ENCODE results near the gene CPXM2. TPM values are rescaled to one million over a fixed set of nuclear protein-coding genes. Genes with fewer than 3 reads are reported as not detected.

CPXM2 gene
- total and polyA plus RNA-seq, 5 experiments from 2014 or later: not detected

- peaks cover 21 to 52% (median 39%) of the 10 kb centered on the region in 5 donors for H3K27me3 Mint-ChIP-seq
- peaks cover 2 to 16% (median 12%) of the 10 kb centered on the region in 4 donors for H3K4me1 Mint-ChIP-seq
These were observed 22.2 kb upstream of the CPXM2 start for GRCh38 chr10:123913688-123914268.

GRCh38 chr10:123912871-123913270, 21.3 kb upstream of the CPXM2 start:
- POLR2A ChIA-PET: no interaction called here
- peaks cover 24 to 60% (median 43%) of the 10 kb centered on the region in 5 donors for H3K27me3 Mint-ChIP-seq
- ATAC-seq: no peak
- DNase-seq: no peak
- peaks cover 0 to 21% (median 2%) of the 10 kb centered on the region in 9 donors for H3K9me3 Mint-ChIP-seq
- no peak overlapping the region for H3K27ac Mint-ChIP-seq
- H3K36me3 Mint-ChIP-seq: peaks cover 0 to 7% (median 0%) of the 10 kb centered on the region in 3 donors
- H3K4me3 Mint-ChIP-seq: peak overlapping the region in 1 of 10 donors; percentile 20
- peaks cover 2 to 19% (median 12%) of the 10 kb centered on the region in 4 donors for H3K4me1 Mint-ChIP-seq

More at GRCh38 chr10:123913688-123914268, 22.2 kb upstream of the CPXM2 start:
- POLR2A ChIA-PET: no interaction called here
- Mint-ChIP-seq H3K4me3 (peak overlapping the region in 1 of 10 donors; percentile 20), H3K9me3 (peaks cover 0 to 24% (median 6%) of the 10 kb centered on the region in 9 donors), H3K36me3 (peaks cover 0 to 8% (median 0%) of the 10 kb centered on the region in 3 donors), H3K27ac (no peak overlapping the region)
- DNase-seq (no peak), ATAC-seq (no peak)

- ATAC-seq: no peak
- H3K4me1 Mint-ChIP-seq: peaks cover 2 to 24% (median 12%) of the 10 kb centered on the region in 4 donors
- no peak overlapping the region for H3K27ac Mint-ChIP-seq
- POLR2A ChIA-PET: no interaction called here
- peaks cover 0 to 17% (median 2%) of the 10 kb centered on the region in 9 donors for H3K9me3 Mint-ChIP-seq
- H3K36me3 Mint-ChIP-seq: peaks cover 0 to 7% (median 0%) of the 10 kb centered on the region in 3 donors
- no peak for DNase-seq
- no peak overlapping the region for H3K4me3 Mint-ChIP-seq
- H3K27me3 Mint-ChIP-seq: peaks cover 24 to 64% (median 43%) of the 10 kb centered on the region in 5 donors
These were observed 20.9 kb upstream of the CPXM2 start for GRCh38 chr10:123912466-123912865.

- H3K4me1 Mint-ChIP-seq: peaks cover 2 to 27% (median 14%) of the 10 kb centered on the region in 4 donors
- H3K9me3 Mint-ChIP-seq: peaks cover 0 to 13% (median 0%) of the 10 kb centered on the region in 9 donors
- peak overlapping the region in 1 of 10 donors; percentile 60 for H3K27ac Mint-ChIP-seq
- H3K36me3 Mint-ChIP-seq: peaks cover 0 to 7% (median 0%) of the 10 kb centered on the region in 3 donors
- H3K27me3 Mint-ChIP-seq: peaks cover 24 to 67% (median 43%) of the 10 kb centered on the region in 5 donors
- peak overlapping the region in 3 of 10 donors; percentile 23 to 53 (median 40) for H3K4me3 Mint-ChIP-seq
- DNase-seq (peak in 1 of 10 donors; percentile 7), ATAC-seq (no peak)
- POLR2A ChIA-PET: no interaction called here
These were observed 20.3 kb upstream of the CPXM2 start for GRCh38 chr10:123911866-123912265.

GRCh38 chr10:123909866-123910265, 18.3 kb upstream of the CPXM2 start:
- Mint-ChIP-seq H3K27ac (no peak overlapping the region), H3K4me1 (peaks cover 2 to 31% (median 17%) of the 10 kb centered on the region in 4 donors), H3K27me3 (peaks cover 25 to 70% (median 36%) of the 10 kb centered on the region in 5 donors), H3K4me3 (no peak overlapping the region), H3K36me3 (peaks cover 0 to 7% (median 0%) of the 10 kb centered on the region in 3 donors), H3K9me3 (peaks cover 0 to 13% (median 0%) of the 10 kb centered on the region in 9 donors)
- no peak for DNase-seq
- POLR2A ChIA-PET: no interaction called here
- no peak for ATAC-seq

- ATAC-seq (no peak), DNase-seq (no peak)
- peaks cover 2 to 28% (median 15%) of the 10 kb centered on the region in 4 donors for H3K4me1 Mint-ChIP-seq
- H3K27ac Mint-ChIP-seq: no peak overlapping the region
- peaks cover 0 to 11% (median 0%) of the 10 kb centered on the region in 9 donors for H3K9me3 Mint-ChIP-seq
- peaks cover 0 to 7% (median 0%) of the 10 kb centered on the region in 3 donors for H3K36me3 Mint-ChIP-seq
- POLR2A ChIA-PET: no interaction called here
- no peak overlapping the region for H3K4me3 Mint-ChIP-seq
- H3K27me3 Mint-ChIP-seq: peaks cover 21 to 67% (median 31%) of the 10 kb centered on the region in 5 donors
These were observed 17.8 kb upstream of the CPXM2 start for GRCh38 chr10:123909426-123909825.

GRCh38 chr10:123908379-123908778, 16.8 kb upstream of the CPXM2 start:
- peaks cover 2 to 25% (median 11%) of the 10 kb centered on the region in 4 donors for H3K4me1 Mint-ChIP-seq
- ATAC-seq: no peak
- peaks cover 19 to 69% (median 26%) of the 10 kb centered on the region in 5 donors for H3K27me3 Mint-ChIP-seq
- H3K4me3 Mint-ChIP-seq: no peak overlapping the region
- H3K27ac Mint-ChIP-seq: peak overlapping the region in 1 of 10 donors; percentile 7
- DNase-seq: no peak
- POLR2A ChIA-PET: no interaction called here
- peaks cover 0 to 7% (median 0%) of the 10 kb centered on the region in 3 donors for H3K36me3 Mint-ChIP-seq
- peaks cover 0 to 11% (median 0%) of the 10 kb centered on the region in 9 donors for H3K9me3 Mint-ChIP-seq

GRCh38 chr10:123906884-123907652, 15.5 kb upstream of the CPXM2 start:
- H3K36me3 Mint-ChIP-seq: peaks cover 0 to 7% (median 0%) of the 10 kb centered on the region in 3 donors
- H3K4me1 Mint-ChIP-seq: peaks cover 0 to 19% (median 6%) of the 10 kb centered on the region in 4 donors
- ATAC-seq (no peak), DNase-seq (no peak)
- H3K27me3 Mint-ChIP-seq: peaks cover 19 to 69% (median 26%) of the 10 kb centered on the region in 5 donors
- H3K9me3 Mint-ChIP-seq: peaks cover 0 to 11% (median 0%) of the 10 kb centered on the region in 9 donors
- H3K4me3 Mint-ChIP-seq: peak overlapping the region in 1 of 10 donors; percentile 0
- H3K27ac Mint-ChIP-seq: no peak overlapping the region
- POLR2A ChIA-PET: no interaction called here

GRCh38 chr10:123906296-123906695, 14.7 kb upstream of the CPXM2 start:
- POLR2A ChIA-PET: no interaction called here
- Mint-ChIP-seq H3K9me3 (peaks cover 0 to 7% (median 1%) of the 10 kb centered on the region in 9 donors), H3K4me3 (peak overlapping the region in 1 of 10 donors; percentile 9), H3K36me3 (peaks cover 0 to 7% (median 0%) of the 10 kb centered on the region in 3 donors), H3K27ac (no peak overlapping the region), H3K27me3 (peaks cover 14 to 63% (median 24%) of the 10 kb centered on the region in 5 donors), H3K4me1 (peaks cover 0 to 15% (median 5%) of the 10 kb centered on the region in 4 donors)
- DNase-seq: no peak
- ATAC-seq: no peak

- peaks cover 5 to 49% (median 16%) of the 10 kb centered on the region in 5 donors for H3K27me3 Mint-ChIP-seq
- no peak for ATAC-seq
- no peak for DNase-seq
- H3K27ac Mint-ChIP-seq: no peak overlapping the region
- peaks cover 0 to 6% (median 2%) of the 10 kb centered on the region in 9 donors for H3K9me3 Mint-ChIP-seq
- H3K4me1 Mint-ChIP-seq: peaks cover 0 to 15% (median 5%) of the 10 kb centered on the region in 4 donors
- POLR2A ChIA-PET: no interaction called here
- no peak overlapping the region for H3K4me3 Mint-ChIP-seq
- H3K36me3 Mint-ChIP-seq: no peaks in the 10 kb centered on the region
These were observed 13.3 kb upstream of the CPXM2 start for GRCh38 chr10:123904834-123905409.

- no peaks in the 10 kb centered on the region for H3K36me3 Mint-ChIP-seq
- H3K27me3 Mint-ChIP-seq: peaks cover 5 to 37% (median 16%) of the 10 kb centered on the region in 5 donors
- ATAC-seq (no peak), DNase-seq (no peak)
- POLR2A ChIA-PET: no interaction called here
- H3K4me1 Mint-ChIP-seq: peaks cover 0 to 15% (median 5%) of the 10 kb centered on the region in 4 donors
- peaks cover 0 to 13% (median 5%) of the 10 kb centered on the region in 9 donors for H3K9me3 Mint-ChIP-seq
- no peak overlapping the region for H3K4me3 Mint-ChIP-seq
- no peak overlapping the region for H3K27ac Mint-ChIP-seq
These were observed 12.0 kb upstream of the CPXM2 start for GRCh38 chr10:123903621-123904020.

GRCh38 chr10:123901621-123902020, 10.0 kb upstream of the CPXM2 start:
- H3K27ac Mint-ChIP-seq: no peak overlapping the region
- peaks cover 0 to 13% (median 5%) of the 10 kb centered on the region in 9 donors for H3K9me3 Mint-ChIP-seq
- ATAC-seq (no peak), DNase-seq (no peak)
- peaks cover 7 to 32% (median 8%) of the 10 kb centered on the region in 5 donors for H3K27me3 Mint-ChIP-seq
- peaks cover 0 to 6% (median under 1%) of the 10 kb centered on the region in 4 donors for H3K4me1 Mint-ChIP-seq
- no peak overlapping the region for H3K4me3 Mint-ChIP-seq
- POLR2A ChIA-PET: no interaction called here
- no peaks in the 10 kb centered on the region for H3K36me3 Mint-ChIP-seq

Measured in naive thymus-derived CD8-positive, alpha-beta T cell (primary cell).